Activated CD8-positive, alpha-beta memory T cell treated with anti-CD3 and anti-CD28 coated beads, Interleukin-2, amount 10 ng/mL, durations not matched to agents 7 days and 5 days (primary cell): Measurements from ENCODE around the gene MDM1. TPM values are rescaled to one million over a fixed set of nuclear protein-coding genes. Genes with fewer than 3 reads are reported as not detected.

Experiments
- ATAC-seq: fragments of 150-1000 bp; cut with Tn5 transposase; one replicate; pipeline ENCODE4 v1.10.0; 2021; ENCODE audit warnings: moderate library complexity
- CTCF ChIA-PET: fragments of 350-600 bp; sonication (Branson Sonifier 250); formaldehyde crosslinking; loops from one replicate; lab custom pipeline; 2021; ENCODE audit warnings: antibody characterized with exemption; lab: Charles Lee
- DNase-seq: peaks from one replicate; pipeline ENCODE4 v3.0.0-alpha.2; 2020
- H3K27ac Mint-ChIP-seq: one replicate; pipeline ENCODE4 v1.8.0; 2021; ENCODE audit warnings: mild to moderate bottlenecking, mixed read lengths
- H3K27me3 Mint-ChIP-seq: one replicate; pipeline ENCODE4 v1.8.0; 2021; ENCODE audit warnings: mixed read lengths
- H3K36me3 Mint-ChIP-seq: one replicate; pipeline ENCODE4 v1.8.0; 2021; ENCODE audit warnings: mild to moderate bottlenecking, mixed read lengths
- H3K4me1 Mint-ChIP-seq: one replicate; pipeline ENCODE4 v1.8.0; 2021; ENCODE audit warnings: mixed read lengths
- H3K4me3 Mint-ChIP-seq: one replicate; pipeline ENCODE4 v1.8.0; 2021; ENCODE audit warnings: mild to moderate bottlenecking, moderate library complexity, mixed read lengths
- H3K9me3 Mint-ChIP-seq: one replicate; pipeline ENCODE4 v1.8.0; 2022; ENCODE audit warnings: low read depth, mixed read lengths
- total RNA-seq, 2 experiments: library from RNA; stranded (reverse); gene quantifications; one replicate each; pipeline ENCODE4 v1.2.3, GENCODE V29; 2021

MDM1 gene
- total RNA-seq, 2 experiments from 2014 or later, result 22.2 to 27.6 TPM

GRCh38 chr12:68327896-68328295 is 4.3 kb downstream of the MDM1 start:
- CTCF ChIA-PET, result interaction anchor here (1.8 to 4.0 kb wide), 2 partner anchors 91 to 104 kb away, joined by 4 to 16 read pairs; no protein-coding TSS in a partner anchor
- H3K36me3 Mint-ChIP-seq, result peaks cover 16% of the 10 kb centered on the region
- peaks cover 28% of the 10 kb centered on the region for H3K4me1 Mint-ChIP-seq
- H3K4me3 Mint-ChIP-seq, result no peak overlapping the region
- no peak for ATAC-seq
- no peaks in the 10 kb centered on the region for H3K27me3 Mint-ChIP-seq
- no peaks in the 10 kb centered on the region for H3K9me3 Mint-ChIP-seq
- H3K27ac Mint-ChIP-seq, result no peak overlapping the region
- DNase-seq, result no peak

- CTCF ChIA-PET, result interaction anchor here (0.6 to 4.0 kb wide), 4 partner anchors 9 to 103 kb away, joined by 3 to 16 read pairs (median 4); no protein-coding TSS in a partner anchor
- no peak overlapping the region for H3K27ac Mint-ChIP-seq
- DNase-seq (no peak), ATAC-seq (no peak)
- H3K36me3 Mint-ChIP-seq, result peaks cover 19% of the 10 kb centered on the region
- H3K4me1 Mint-ChIP-seq, result peaks cover 24% of the 10 kb centered on the region
- no peaks in the 10 kb centered on the region for H3K9me3 Mint-ChIP-seq
- H3K4me3 Mint-ChIP-seq, result no peak overlapping the region
- no peaks in the 10 kb centered on the region for H3K27me3 Mint-ChIP-seq
These were observed 5.4 kb downstream of the MDM1 start for GRCh38 chr12:68326716-68327115.

DNA sequence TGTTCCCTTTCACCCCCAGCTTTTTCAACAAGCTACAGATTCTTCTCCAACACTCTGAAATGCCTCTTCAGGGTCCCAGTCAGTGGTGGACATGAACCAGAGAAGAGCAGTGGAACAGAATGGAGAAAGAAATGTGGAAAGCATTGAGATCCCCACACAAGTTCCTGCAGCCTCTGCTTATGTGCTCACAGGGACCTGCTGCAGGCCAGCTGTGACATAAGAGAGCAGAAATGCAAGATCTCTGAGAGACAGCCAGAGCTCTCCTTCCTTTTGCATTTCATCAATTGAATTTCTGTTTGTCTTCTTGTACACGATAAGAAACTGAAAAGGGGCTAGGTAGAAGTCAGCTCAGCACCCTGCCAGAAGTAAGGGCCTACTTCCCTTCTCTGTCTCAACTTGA is 6.2 kb downstream of the MDM1 start:
- CTCF ChIA-PET, result interaction anchor here (0.8 to 4.0 kb wide), 3 partner anchors 9 to 102 kb away, joined by 3 to 16 read pairs (median 4); no protein-coding TSS in a partner anchor
- Mint-ChIP-seq H3K36me3 (peaks cover 19% of the 10 kb centered on the region), H3K27ac (no peak overlapping the region), H3K4me3 (no peak overlapping the region), H3K9me3 (no peaks in the 10 kb centered on the region), H3K27me3 (no peaks in the 10 kb centered on the region), H3K4me1 (peaks cover 18% of the 10 kb centered on the region)
- DNase-seq (no peak), ATAC-seq (no peak)

DNA sequence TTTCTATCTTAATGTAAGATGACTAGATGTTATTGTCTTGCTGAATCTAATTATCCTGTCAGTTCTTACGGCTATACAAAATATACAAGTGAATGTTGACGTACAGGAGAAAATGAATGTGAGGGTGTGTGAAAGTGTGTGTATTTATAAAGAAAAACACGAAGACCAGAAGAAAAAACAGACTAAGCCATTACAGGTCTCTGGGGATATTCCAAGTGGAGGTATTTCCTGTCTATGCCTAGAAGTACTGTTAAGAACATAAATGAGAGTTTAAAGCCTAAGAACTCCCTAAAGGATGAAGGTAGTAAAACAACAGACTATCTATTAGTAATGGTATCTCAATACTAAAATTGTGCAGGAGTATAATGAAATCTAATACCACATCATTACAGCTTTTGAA is 7.6 kb downstream of the MDM1 start:
- DNase-seq, result no peak

GRCh38 chr12:68321140-68321539 is 11.0 kb downstream of the MDM1 start:
- no peaks in the 10 kb centered on the region for H3K27me3 Mint-ChIP-seq
- no peak overlapping the region for H3K27ac Mint-ChIP-seq
- CTCF ChIA-PET, result interaction anchor here (0.5 to 5.4 kb wide), 8 partner anchors 9 to 319 kb away, joined by 3 to 55 read pairs (median 4); partner anchors contain the start of gene IL26
- H3K4me1 Mint-ChIP-seq, result peaks cover under 1% of the 10 kb centered on the region
- no peak overlapping the region for H3K4me3 Mint-ChIP-seq
- ATAC-seq (no peak), DNase-seq (no peak)
- peaks cover 16% of the 10 kb centered on the region for H3K36me3 Mint-ChIP-seq
- no peaks in the 10 kb centered on the region for H3K9me3 Mint-ChIP-seq

More for the DNA sequence above, 7.6 kb downstream of the MDM1 start:
- no peak overlapping the region for H3K27ac Mint-ChIP-seq
- peaks cover 21% of the 10 kb centered on the region for H3K36me3 Mint-ChIP-seq
- no peaks in the 10 kb centered on the region for H3K9me3 Mint-ChIP-seq
- no peaks in the 10 kb centered on the region for H3K27me3 Mint-ChIP-seq
- peaks cover 13% of the 10 kb centered on the region for H3K4me1 Mint-ChIP-seq
- no peak overlapping the region for H3K4me3 Mint-ChIP-seq
- ATAC-seq, result no peak
- CTCF ChIA-PET, result interaction anchor here (5.4 kb wide), 1 partner anchor 101 kb away, joined by 55 read pairs; the partner anchor contains the start of gene IL26

DNA sequence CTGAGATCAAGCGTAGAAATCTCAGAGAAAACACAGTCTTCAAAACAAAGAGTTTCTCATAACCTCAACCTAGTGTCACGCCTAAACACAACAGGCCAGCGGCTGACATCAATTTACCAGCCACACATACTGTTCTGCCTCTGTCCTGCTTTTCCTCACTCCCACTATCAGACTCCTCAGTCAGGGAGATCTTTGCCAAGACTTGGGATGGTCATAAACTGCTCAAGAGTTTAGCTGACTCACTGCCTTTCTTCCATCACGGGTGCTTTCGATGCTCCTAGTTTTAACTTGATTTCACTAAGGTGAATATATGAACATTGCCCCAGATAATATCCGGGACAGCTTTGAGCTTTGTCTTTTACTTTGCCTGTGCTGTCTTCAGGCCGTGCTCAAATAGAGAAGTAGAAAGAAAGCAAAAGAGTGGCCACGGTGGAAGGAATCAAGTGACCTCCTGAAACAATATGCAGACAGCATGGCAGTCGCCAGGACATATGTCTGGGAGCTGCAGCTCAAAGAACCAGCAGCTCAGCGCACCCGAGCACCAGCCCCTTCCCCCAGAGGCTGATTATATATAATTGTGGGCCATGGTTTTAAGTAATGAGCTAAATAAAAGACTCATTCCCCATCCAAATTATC is 12.1 kb downstream of the MDM1 start:
- no peak for DNase-seq
- peaks cover 11% of the 10 kb centered on the region for H3K36me3 Mint-ChIP-seq
- CTCF ChIA-PET, result interaction anchor here (0.6 to 5.4 kb wide), 7 partner anchors 10 to 318 kb away, joined by 3 to 55 read pairs (median 4); partner anchors contain the start of gene IL26
- no peaks in the 10 kb centered on the region for H3K27me3 Mint-ChIP-seq
- no peaks in the 10 kb centered on the region for H3K9me3 Mint-ChIP-seq
- no peaks in the 10 kb centered on the region for H3K4me1 Mint-ChIP-seq
- H3K4me3 Mint-ChIP-seq, result no peak overlapping the region
- no peak overlapping the region for H3K27ac Mint-ChIP-seq
- ATAC-seq, result no peak

DNA sequence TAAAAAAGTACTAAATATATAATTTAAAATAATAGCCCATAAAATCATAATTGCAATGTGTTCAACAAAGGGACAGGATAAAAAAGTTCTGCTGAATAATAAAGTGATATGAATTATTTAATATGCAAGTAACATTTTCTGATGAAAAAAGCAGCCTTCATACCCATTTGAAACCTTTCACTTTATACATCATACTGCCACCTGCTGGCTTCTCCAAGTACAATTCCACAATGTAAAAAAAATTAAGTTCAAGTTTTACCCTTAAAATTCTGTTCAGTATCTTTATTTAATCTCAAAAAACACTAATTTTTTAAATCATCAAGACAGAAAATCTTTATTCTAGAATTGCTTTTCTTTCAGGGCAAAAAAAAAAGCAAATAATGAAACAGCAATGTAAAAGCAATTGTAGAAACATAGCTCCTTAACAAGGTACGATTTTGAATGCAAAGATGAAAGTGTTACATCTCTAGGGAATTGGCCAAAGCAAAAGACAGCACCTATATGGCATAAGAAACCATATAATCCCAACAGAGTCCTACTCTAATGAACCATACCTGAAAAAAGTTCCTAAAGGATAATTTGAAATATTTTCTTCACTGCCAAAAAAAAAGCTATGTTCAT is 15.0 kb downstream of the MDM1 start:
- no peak overlapping the region for H3K27ac Mint-ChIP-seq
- no peak overlapping the region for H3K4me3 Mint-ChIP-seq
- DNase-seq, result peak; percentile 58
- no peaks in the 10 kb centered on the region for H3K27me3 Mint-ChIP-seq
- CTCF ChIA-PET, result interaction anchor here (0.7 to 3.8 kb wide), 23 partner anchors 9 to 961 kb away, joined by 3 to 77 read pairs (median 4); partner anchors contain the start of genes IL26 and MDM1
- H3K9me3 Mint-ChIP-seq, result no peaks in the 10 kb centered on the region
- no peaks in the 10 kb centered on the region for H3K4me1 Mint-ChIP-seq
- H3K36me3 Mint-ChIP-seq, result peaks cover 13% of the 10 kb centered on the region
- no peak for ATAC-seq

DNA sequence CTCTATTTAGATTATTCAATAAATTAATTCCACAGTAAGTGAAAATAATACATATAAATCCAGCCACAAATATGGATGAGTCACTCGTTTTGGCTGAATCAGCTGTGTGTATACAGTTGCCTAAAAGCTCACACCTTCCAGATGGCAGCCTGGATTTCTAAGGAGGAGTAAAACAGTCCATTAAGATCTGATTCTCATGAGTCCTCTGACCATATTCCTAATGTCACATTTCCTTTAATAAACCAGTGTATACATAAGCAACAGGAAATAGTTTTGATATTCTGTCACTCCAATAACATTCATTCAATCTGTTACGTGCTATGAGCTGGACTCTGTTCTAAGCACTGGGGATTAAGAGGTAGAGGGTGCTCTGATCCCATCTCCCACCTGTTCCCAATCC is 21.8 kb downstream of the MDM1 start:
- H3K4me1 Mint-ChIP-seq, result peaks cover 13% of the 10 kb centered on the region
- no peak overlapping the region for H3K4me3 Mint-ChIP-seq
- H3K36me3 Mint-ChIP-seq, result peaks cover 44% of the 10 kb centered on the region
- H3K9me3 Mint-ChIP-seq, result peaks cover 2% of the 10 kb centered on the region
- DNase-seq, result no peak
- no peaks in the 10 kb centered on the region for H3K27me3 Mint-ChIP-seq
- no peak for ATAC-seq
- CTCF ChIA-PET, result interaction anchor here (0.7 to 1.3 kb wide), 2 partner anchors 10 to 87 kb away, joined by 3 to 7 read pairs; no protein-coding TSS in a partner anchor
- no peak overlapping the region for H3K27ac Mint-ChIP-seq

- CTCF ChIA-PET, result no interaction called here
- Mint-ChIP-seq H3K4me1 (peaks cover 13% of the 10 kb centered on the region), H3K9me3 (peaks cover 2% of the 10 kb centered on the region), H3K36me3 (peaks cover 62% of the 10 kb centered on the region), H3K4me3 (no peak overlapping the region), H3K27me3 (no peaks in the 10 kb centered on the region), H3K27ac (peak overlapping the region; percentile 6)
- DNase-seq, result no peak
- ATAC-seq, result no peak
These were observed 25.6 kb downstream of the MDM1 start for GRCh38 chr12:68306564-68306963.

GRCh38 chr12:68305278-68305677 is 26.9 kb downstream of the MDM1 start:
- DNase-seq (no peak), ATAC-seq (no peak)
- Mint-ChIP-seq H3K9me3 (peaks cover 4% of the 10 kb centered on the region), H3K27ac (no peak overlapping the region), H3K27me3 (no peaks in the 10 kb centered on the region), H3K36me3 (peaks cover 75% of the 10 kb centered on the region), H3K4me3 (no peak overlapping the region), H3K4me1 (peaks cover 13% of the 10 kb centered on the region)
- CTCF ChIA-PET, result no interaction called here

DNA sequence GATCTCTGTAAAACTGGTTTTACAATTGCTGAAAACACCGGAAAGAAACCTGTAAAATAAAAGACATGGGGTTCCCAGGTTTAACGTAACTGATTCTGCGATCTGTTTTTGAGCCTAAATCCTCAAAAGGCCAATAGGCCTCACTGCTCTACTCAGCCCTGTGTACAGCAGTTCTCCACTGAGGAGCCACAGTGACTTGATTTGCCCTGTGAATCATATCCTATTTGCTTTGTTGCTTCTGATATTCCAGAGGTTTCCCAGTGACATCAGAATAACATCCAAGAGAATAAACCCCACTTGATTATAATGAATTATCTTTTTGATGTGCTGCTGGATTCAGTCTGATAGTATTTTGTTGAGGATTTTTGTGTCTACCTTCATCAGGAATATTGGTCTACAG is 27.5 kb downstream of the MDM1 start:
- CTCF ChIA-PET, result interaction anchor here (1.0 kb wide), 1 partner anchor 15 kb away, joined by 4 read pairs; no protein-coding TSS in a partner anchor
- H3K4me1 Mint-ChIP-seq, result peaks cover 13% of the 10 kb centered on the region
- H3K9me3 Mint-ChIP-seq, result peaks cover 5% of the 10 kb centered on the region
- no peak overlapping the region for H3K4me3 Mint-ChIP-seq
- no peak for DNase-seq
- no peak overlapping the region for H3K27ac Mint-ChIP-seq
- no peaks in the 10 kb centered on the region for H3K27me3 Mint-ChIP-seq
- no peak for ATAC-seq
- H3K36me3 Mint-ChIP-seq, result peaks cover 76% of the 10 kb centered on the region

DNA sequence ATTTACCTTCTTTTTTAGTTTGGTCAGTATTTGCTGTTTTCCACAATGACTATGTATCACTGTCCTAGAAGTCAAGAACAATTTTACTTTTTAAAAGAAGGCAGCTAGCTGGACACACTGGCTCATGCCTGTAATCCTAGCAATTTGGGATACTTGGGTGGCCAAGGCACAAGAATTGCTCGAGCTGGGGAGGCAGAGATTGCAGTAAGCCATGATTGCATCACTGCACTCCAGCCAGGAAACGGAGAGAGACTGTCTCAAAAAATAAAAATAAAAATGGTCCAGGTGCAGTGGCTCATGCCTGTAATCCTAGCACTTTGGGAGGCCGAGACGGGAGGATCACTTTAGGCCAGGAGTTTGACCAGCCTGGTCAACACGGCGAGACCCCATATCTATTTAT is 28.3 kb downstream of the MDM1 start:
- Mint-ChIP-seq H3K27ac (no peak overlapping the region), H3K27me3 (no peaks in the 10 kb centered on the region), H3K36me3 (peaks cover 80% of the 10 kb centered on the region), H3K4me3 (no peak overlapping the region), H3K4me1 (peaks cover 13% of the 10 kb centered on the region), H3K9me3 (peaks cover 5% of the 10 kb centered on the region)
- DNase-seq, result no peak
- ATAC-seq, result no peak
- CTCF ChIA-PET, result interaction anchor here (1.0 kb wide), 1 partner anchor 16 kb away, joined by 4 read pairs; no protein-coding TSS in a partner anchor

DNA sequence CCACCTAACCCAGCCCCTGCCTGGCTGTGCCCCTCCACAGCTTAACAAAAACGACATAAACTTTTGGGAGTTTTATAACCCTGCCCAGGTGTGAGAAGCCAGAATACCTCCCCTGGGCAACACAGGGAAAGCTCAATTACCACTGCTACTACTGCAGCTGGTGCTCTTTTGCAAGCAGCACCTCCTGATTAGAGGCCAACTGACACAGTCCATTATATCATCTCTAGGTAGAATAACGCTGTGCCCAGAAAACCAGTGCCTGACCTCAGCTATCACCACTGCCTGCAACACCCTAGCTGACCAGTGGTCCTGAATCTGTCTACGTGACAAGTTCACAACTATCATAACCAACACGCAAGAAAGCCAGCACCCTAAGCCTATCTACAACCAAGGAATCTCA is 34.2 kb downstream of the MDM1 start:
- H3K4me3 Mint-ChIP-seq, result no peak overlapping the region
- CTCF ChIA-PET, result no interaction called here
- H3K36me3 Mint-ChIP-seq, result peaks cover 64% of the 10 kb centered on the region
- DNase-seq (no peak), ATAC-seq (no peak)
- H3K27me3 Mint-ChIP-seq, result no peaks in the 10 kb centered on the region
- H3K27ac Mint-ChIP-seq, result no peak overlapping the region
- peaks cover 2% of the 10 kb centered on the region for H3K4me1 Mint-ChIP-seq
- H3K9me3 Mint-ChIP-seq, result peaks cover 3% of the 10 kb centered on the region
